ENCODE measurements around the gene FKBP7.

FKBP7 gene

DNA sequence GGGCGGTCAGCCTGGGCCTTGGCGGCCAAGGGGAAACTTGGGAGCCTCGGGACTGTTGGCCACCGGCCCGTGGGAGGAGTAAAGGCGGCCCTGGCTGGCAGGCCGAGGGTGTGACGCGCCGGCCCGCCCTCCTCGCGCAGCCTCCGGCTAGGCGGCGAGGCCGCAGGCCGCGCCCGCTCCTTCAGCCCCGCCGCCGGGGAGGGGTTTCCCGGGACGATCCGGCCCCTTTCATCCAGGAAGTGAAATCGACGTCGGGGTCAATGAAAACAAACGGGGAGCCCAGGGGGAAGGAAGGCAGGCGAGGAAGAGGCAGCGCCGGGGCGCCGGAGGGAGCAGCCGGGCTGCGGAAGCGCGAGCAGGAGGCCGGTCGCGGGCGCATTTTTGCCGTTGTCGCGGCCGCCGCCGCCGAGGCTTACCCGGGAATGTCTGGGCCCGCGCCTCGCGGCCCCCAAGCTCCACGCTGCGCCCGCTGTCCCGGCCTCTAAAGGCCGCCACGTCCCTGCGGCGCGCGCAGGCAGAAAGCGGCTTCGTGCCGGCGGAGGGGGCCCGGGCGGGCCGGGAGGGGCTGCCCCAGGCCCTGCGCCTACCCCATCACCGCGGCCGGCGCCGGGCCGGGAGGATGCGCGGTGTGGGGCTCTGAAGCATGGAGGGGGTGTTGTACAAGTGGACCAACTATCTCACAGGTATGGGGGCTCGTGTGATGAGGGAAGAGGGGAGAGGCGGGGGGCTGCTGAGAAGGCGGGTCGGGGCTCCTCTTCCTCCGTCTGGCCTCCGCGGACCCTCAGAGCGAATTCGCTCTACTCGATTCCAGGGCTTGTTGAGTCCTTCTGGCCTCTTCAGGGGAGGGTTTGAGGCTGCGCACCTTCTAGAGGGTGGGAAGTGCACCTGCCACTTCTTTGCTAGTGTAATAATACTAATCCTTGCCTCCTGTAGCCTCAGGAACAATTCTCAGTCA, 2.1 kb upstream of the FKBP7 start, which contains the start of gene PLEKHA3:
TSS of gene PLEKHA3 (plus strand) at position 231 of the 955 bp plus-strand sequence. CDS start at position 644, 413 bp downstream.
- in situ Hi-C loops (cut with HindIII; ENCODE audit: low sequenced_read_pairs) = no loop called here
- TF ChIP-seq, protein P1, sequence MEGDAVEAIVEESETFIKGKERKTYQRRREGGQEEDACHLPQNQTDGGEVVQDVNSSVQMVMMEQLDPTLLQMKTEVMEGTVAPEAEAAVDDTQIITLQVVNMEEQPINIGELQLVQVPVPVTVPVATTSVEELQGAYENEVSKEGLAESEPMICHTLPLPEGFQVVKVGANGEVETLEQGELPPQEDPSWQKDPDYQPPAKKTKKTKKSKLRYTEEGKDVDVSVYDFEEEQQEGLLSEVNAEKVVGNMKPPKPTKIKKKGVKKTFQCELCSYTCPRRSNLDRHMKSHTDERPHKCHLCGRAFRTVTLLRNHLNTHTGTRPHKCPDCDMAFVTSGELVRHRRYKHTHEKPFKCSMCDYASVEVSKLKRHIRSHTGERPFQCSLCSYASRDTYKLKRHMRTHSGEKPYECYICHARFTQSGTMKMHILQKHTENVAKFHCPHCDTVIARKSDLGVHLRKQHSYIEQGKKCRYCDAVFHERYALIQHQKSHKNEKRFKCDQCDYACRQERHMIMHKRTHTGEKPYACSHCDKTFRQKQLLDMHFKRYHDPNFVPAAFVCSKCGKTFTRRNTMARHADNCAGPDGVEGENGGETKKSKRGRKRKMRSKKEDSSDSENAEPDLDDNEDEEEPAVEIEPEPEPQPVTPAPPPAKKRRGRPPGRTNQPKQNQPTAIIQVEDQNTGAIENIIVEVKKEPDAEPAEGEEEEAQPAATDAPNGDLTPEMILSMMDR (IDR thresholded peaks at IDR 0.05; ENCODE audit: low read depth, low read length, missing control alignments) = no peak
- H3K4me3 ChIP-seq (ENCODE audit: low read depth, low read length) = peak within 1 kb of the TSS; percentile 72
- DNase-seq (ENCODE audit: low read depth) = peak; percentile 81

DNA sequence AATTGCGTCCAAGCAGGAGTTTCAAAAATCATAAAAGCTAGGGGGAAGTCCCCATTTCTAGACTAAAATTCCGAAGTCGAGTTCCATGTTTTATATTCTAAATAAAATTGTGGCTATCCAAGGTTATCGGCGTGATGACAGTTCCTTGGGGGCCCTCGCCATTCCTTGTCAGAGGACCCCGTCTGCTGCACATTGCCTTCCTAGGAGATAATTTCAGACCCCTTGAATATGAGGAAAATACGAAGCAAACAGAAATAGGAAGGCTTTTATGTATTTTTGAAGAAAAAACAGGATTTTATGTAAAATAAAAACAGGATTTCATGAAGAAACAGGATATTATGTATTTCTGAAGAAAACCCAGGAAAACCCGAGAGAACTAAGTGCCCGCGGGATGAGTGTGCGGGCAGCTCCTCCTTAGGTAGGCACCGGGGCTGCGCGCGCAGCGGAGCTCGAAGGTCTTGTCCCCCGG, 1.4 kb upstream of the FKBP7 start:
- TF ChIP-seq, protein P1 (IDR thresholded peaks at IDR 0.05; ENCODE audit: low read depth, low read length, missing control alignments) = no peak
- no peak for DNase-seq (ENCODE audit: low read depth)

DNA sequence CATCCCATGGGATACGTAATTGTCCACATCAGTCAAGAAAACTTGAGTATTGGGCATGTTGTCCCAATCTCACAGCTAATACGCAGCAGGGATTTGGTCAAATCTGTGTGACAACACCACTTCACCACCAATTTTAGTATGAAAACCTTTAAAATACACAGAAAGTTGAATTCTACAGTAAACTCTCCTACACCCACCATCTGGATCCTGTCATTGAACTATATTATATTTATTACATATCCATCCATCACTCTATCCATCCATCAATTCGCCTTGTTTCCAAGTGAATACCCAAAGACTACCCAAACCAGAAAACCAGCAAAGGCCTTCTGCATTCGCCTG, 846 bp upstream of the FKBP7 start:
- no peak for DNase-seq (ENCODE audit: low read depth)
- in situ Hi-C loops (cut with HindIII; ENCODE audit: low sequenced_read_pairs) = no loop called here
- TF ChIP-seq, protein P1 (IDR thresholded peaks at IDR 0.05; ENCODE audit: low read depth, low read length, missing control alignments) = no peak
- H3K4me3 ChIP-seq (ENCODE audit: low read depth, low read length) = peak overlapping the region; percentile 69

More for the DNA sequence above, 1.4 kb upstream of the FKBP7 start:
- in situ Hi-C loops (cut with HindIII; ENCODE audit: low sequenced_read_pairs) = no loop called here
- peak overlapping the region; percentile 72 for H3K4me3 ChIP-seq (ENCODE audit: low read depth, low read length)

DNA sequence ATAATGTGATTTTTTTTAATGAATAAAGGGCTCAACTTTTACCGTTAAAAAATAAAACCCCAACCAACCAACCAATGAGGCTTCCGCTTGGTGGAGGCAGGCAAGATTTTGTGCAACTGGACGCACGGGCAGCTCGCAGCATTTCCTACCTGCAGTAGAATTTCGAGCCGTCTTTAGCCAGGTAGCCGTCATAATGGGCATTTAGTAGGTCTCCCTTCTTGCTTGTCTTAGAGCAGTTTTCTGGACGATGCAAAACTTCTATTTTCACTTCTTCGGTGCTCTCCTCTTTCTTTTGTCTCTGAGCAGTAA, 316 bp downstream of the FKBP7 start:
- TF ChIP-seq, protein P1 (IDR thresholded peaks at IDR 0.05; ENCODE audit: low read depth, low read length, missing control alignments) = no peak
- peak overlapping the region; percentile 69 for H3K4me3 ChIP-seq (ENCODE audit: low read depth, low read length)
- in situ Hi-C loops (cut with HindIII; ENCODE audit: low sequenced_read_pairs) = no loop called here
- no peak for DNase-seq (ENCODE audit: low read depth)

DNA sequence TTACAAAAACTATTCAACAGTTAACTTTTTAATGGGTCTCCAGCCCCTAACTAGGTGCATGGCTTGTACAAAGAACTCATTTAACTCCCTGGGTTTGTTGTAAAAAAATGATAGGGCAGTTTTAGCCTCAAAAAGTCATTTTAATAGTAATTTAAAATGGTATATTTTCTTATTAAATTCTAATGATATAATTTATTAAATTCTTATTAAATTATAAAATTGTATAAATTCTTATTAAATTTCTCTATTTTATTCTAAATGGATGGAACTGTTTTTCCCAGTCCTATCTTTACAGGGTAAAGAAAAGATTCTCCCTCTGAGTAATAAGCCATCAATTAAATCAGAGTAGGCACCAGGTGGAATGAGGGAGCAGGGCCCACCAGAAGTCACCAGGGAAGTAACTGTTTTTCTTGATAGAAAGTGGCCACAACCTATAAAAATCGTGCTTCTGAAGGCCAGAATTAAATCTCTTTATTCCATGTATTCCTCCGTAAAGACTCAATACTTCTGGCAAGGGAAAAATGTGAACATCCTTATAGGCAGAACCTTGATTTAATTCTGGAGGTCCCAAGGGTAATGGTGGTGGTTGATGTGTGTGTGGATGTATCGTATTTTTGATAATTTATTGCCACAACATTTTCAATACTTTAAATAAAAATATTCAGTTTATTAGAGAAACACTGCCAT, 814 bp downstream of the FKBP7 start:
- TF ChIP-seq, protein P1 (IDR thresholded peaks at IDR 0.05; ENCODE audit: low read depth, low read length, missing control alignments) = no peak
- in situ Hi-C loops (cut with HindIII; ENCODE audit: low sequenced_read_pairs) = no loop called here
- DNase-seq (ENCODE audit: low read depth) = no peak
- peak overlapping the region; percentile 69 for H3K4me3 ChIP-seq (ENCODE audit: low read depth, low read length)

GRCh38 chr2:178476477-178476876, 1.9 kb downstream of the FKBP7 start:
- in situ Hi-C loops (cut with HindIII; ENCODE audit: low sequenced_read_pairs) = no loop called here
- TF ChIP-seq, protein P1 (IDR thresholded peaks at IDR 0.05; ENCODE audit: low read depth, low read length, missing control alignments) = no peak
- H3K4me3 ChIP-seq (ENCODE audit: low read depth, low read length) = no peak overlapping the region
- no peak for DNase-seq (ENCODE audit: low read depth)
